ENCODE measurements around the gene LRP4.

DNA sequence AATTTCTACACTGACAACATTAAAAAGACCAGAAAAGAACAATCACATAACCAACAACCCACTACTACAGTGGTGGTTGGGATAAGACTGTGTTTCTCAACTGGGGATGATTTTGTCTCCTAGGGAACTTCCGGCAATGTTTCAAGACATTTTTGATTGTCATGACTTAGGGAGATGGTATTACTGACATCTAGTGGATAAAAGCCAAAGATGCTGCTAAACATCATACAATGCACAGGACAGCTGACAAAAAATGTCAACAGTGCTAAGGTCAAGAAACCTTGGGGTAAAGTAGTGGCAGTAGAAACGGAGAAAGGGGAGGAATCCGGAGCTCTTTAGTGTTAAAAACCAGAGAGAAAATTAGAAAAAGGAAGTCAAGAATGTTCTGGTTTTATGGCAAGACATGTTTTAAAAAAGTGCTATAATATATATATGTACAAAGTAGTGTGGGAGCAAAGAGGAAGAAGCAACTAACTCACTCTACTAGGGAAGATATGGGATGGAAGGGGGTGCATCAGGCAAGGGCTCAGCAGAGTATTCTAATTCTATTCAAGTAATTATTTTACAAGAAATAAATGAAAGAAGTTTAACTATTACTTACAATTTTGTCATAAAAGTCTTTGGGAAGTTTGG is 109.4 kb downstream of the LRP4 start:
- TF ChIP-seq, protein P1, sequence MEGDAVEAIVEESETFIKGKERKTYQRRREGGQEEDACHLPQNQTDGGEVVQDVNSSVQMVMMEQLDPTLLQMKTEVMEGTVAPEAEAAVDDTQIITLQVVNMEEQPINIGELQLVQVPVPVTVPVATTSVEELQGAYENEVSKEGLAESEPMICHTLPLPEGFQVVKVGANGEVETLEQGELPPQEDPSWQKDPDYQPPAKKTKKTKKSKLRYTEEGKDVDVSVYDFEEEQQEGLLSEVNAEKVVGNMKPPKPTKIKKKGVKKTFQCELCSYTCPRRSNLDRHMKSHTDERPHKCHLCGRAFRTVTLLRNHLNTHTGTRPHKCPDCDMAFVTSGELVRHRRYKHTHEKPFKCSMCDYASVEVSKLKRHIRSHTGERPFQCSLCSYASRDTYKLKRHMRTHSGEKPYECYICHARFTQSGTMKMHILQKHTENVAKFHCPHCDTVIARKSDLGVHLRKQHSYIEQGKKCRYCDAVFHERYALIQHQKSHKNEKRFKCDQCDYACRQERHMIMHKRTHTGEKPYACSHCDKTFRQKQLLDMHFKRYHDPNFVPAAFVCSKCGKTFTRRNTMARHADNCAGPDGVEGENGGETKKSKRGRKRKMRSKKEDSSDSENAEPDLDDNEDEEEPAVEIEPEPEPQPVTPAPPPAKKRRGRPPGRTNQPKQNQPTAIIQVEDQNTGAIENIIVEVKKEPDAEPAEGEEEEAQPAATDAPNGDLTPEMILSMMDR (IDR thresholded peaks at IDR 0.05): peak; percentile 13 to 28 (median 23)
- TF ChIP-seq POLR2A (IDR thresholded peaks at IDR 0.05): no peak
